ENCODE results near the gene PTPA. TPM values are rescaled to one million over a fixed set of nuclear protein-coding genes. Genes with fewer than 3 reads are reported as not detected.
"Not testable (repeated sequence)": the region's sequence is repeated elsewhere in the genome, so short reads cannot be mapped to it uniquely, and the experiment has no call there.

PTPA gene
- total RNA-seq, 8 experiments from 2014 or later, result 56.5 to 126 (median 95.6) TPM

GRCh38 chr9:129181246-129181645 lies 70.0 kb downstream of the PTPA start:
- no peak overlapping the region for H3K27ac ChIP-seq
- 0 to 96% (median 68%) methylated on average over 1 to 4 of the region's 5 CpGs; no CpG with 5 or more reads in 6 of the 10 experiments for WGBS, 10 experiments
- peaks cover 12 to 26% of the 10 kb centered on the region in 2 donors for H3K4me1 ChIP-seq (replicated peaks in 1 of 2)
- no peak for ATAC-seq (replicated peaks in 6 of 8)
- H3K4me3 ChIP-seq, result no peak overlapping the region
- in situ Hi-C loops (cut with MboI; ENCODE audit: low pct_unique_long_range_greater_than_20kb in 2 of 9, low sequenced_read_pairs in 9 of 9, unreplicated experiment in 9 of 9), result loop anchor here in 1 of 9 experiments (25.0 kb wide), 1 partner anchor 156 kb away; no protein-coding TSS in a partner anchor

- H3K4me3 ChIP-seq, result no peak overlapping the region
- WGBS, 10 experiments, result 50 to 100% (median 72%) methylated on average over 1 to 4 of the region's 4 CpGs; no CpG with 5 or more reads in 3 of the 10 experiments
- no peak overlapping the region for H3K27ac ChIP-seq
- no peak for ATAC-seq (replicated peaks in 6 of 8)
- H3K4me1 ChIP-seq (replicated peaks in 1 of 2), result peaks cover 12 to 26% of the 10 kb centered on the region in 2 donors
- in situ Hi-C loops (cut with MboI; ENCODE audit: low pct_unique_long_range_greater_than_20kb in 2 of 9, low sequenced_read_pairs in 9 of 9, unreplicated experiment in 9 of 9), result loop anchor here in 1 of 9 experiments (25.0 kb wide), 1 partner anchor 155 kb away; no protein-coding TSS in a partner anchor
Measured at GRCh38 chr9:129182122-129182521, 70.9 kb downstream of the PTPA start.

- no peak overlapping the region for H3K27ac ChIP-seq
- H3K4me3 ChIP-seq, result no peak overlapping the region
- peak in 2 of 8 experiments; percentile 7 to 19 for ATAC-seq (replicated peaks in 6 of 8)
- in situ Hi-C loops (cut with MboI; ENCODE audit: low pct_unique_long_range_greater_than_20kb in 2 of 9, low sequenced_read_pairs in 9 of 9, unreplicated experiment in 9 of 9), result loop anchor here in 1 of 9 experiments (25.0 kb wide), 1 partner anchor 154 kb away; no protein-coding TSS in a partner anchor
- H3K4me1 ChIP-seq (replicated peaks in 1 of 2), result peaks cover 12 to 26% of the 10 kb centered on the region in 2 donors
- 40 to 95% (median 58%) methylated on average over 1 to 5 of the region's 20 CpGs; no CpG with 5 or more reads in 4 of the 10 experiments for WGBS, 10 experiments
Measured at GRCh38 chr9:129182625-129183494, 71.6 kb downstream of the PTPA start.

- H3K4me3 ChIP-seq, result no peak overlapping the region
- peak in 6 of 8 experiments; percentile 18 to 77 (median 62) for ATAC-seq (replicated peaks in 6 of 8)
- H3K4me1 ChIP-seq (replicated peaks in 1 of 2), result peaks cover 12 to 24% of the 10 kb centered on the region in 2 donors
- peak overlapping the region in 1 of 2 donors; percentile 41 for H3K27ac ChIP-seq
- in situ Hi-C loops (cut with MboI; ENCODE audit: low pct_unique_long_range_greater_than_20kb in 2 of 9, low sequenced_read_pairs in 9 of 9, unreplicated experiment in 9 of 9), result loop anchor here in 1 of 9 experiments (25.0 kb wide), 1 partner anchor 154 kb away; no protein-coding TSS in a partner anchor
- 20 to 67% (median 51%) methylated on average over 1 to 4 of the region's 6 CpGs; no CpG with 5 or more reads in 5 of the 10 experiments for WGBS, 10 experiments
Measured at GRCh38 chr9:129183495-129184218, 72.4 kb downstream of the PTPA start.

- Histone ChIP-seq H3K4me1 (replicated peaks in 1 of 2) (peaks cover 10 to 20% of the 10 kb centered on the region in 2 donors), H3K4me3 (no peak overlapping the region), H3K27ac (peak overlapping the region in 1 of 2 donors; percentile 41)
- in situ Hi-C loops (cut with MboI; ENCODE audit: low pct_unique_long_range_greater_than_20kb in 2 of 9, low sequenced_read_pairs in 9 of 9, unreplicated experiment in 9 of 9), result loop anchor here in 1 of 9 experiments (25.0 kb wide), 1 partner anchor 153 kb away; no protein-coding TSS in a partner anchor
- ATAC-seq (replicated peaks in 6 of 8), result peak in 2 of 8 experiments; percentile 53 to 73
- WGBS, 10 experiments, result 20 to 92% (median 60%) methylated on average over 1 to 5 of the region's 7 CpGs; no CpG with 5 or more reads in 3 of the 10 experiments
Measured at GRCh38 chr9:129184219-129184524, 73.0 kb downstream of the PTPA start.

- Histone ChIP-seq H3K4me3 (no peak overlapping the region), H3K4me1 (replicated peaks in 1 of 2) (peaks cover 9 to 16% of the 10 kb centered on the region in 2 donors), H3K27ac (peak overlapping the region; percentile 3 to 41)
- 40 to 100% (median 67%) methylated on average over 1 to 8 of the region's 9 CpGs; no CpG with 5 or more reads in 4 of the 10 experiments for WGBS, 10 experiments
- peak in 3 of 8 experiments; percentile 18 to 24 (median 20) for ATAC-seq (replicated peaks in 6 of 8)
- in situ Hi-C loops (cut with MboI; ENCODE audit: low pct_unique_long_range_greater_than_20kb in 2 of 9, low sequenced_read_pairs in 9 of 9, unreplicated experiment in 9 of 9), result loop anchor here in 1 of 9 experiments (25.0 kb wide), 1 partner anchor 153 kb away; no protein-coding TSS in a partner anchor
Measured at GRCh38 chr9:129184596-129185122, 73.4 kb downstream of the PTPA start.

- peaks cover 9 to 16% of the 10 kb centered on the region in 2 donors for H3K4me1 ChIP-seq (replicated peaks in 1 of 2)
- H3K4me3 ChIP-seq, result no peak overlapping the region
- H3K27ac ChIP-seq, result no peak overlapping the region
- no peak for ATAC-seq (replicated peaks in 6 of 8)
- in situ Hi-C loops (cut with MboI; ENCODE audit: low pct_unique_long_range_greater_than_20kb in 2 of 9, low sequenced_read_pairs in 9 of 9, unreplicated experiment in 9 of 9), result loop anchor here in 1 of 9 experiments (25.0 kb wide), 1 partner anchor 152 kb away; no protein-coding TSS in a partner anchor
- 90 to 100% (median 98%) methylated on average over 1 to 3 of the region's 6 CpGs; no CpG with 5 or more reads in 6 of the 10 experiments for WGBS, 10 experiments
Measured at GRCh38 chr9:129185402-129185801, 74.2 kb downstream of the PTPA start.

- ATAC-seq (replicated peaks in 6 of 8), result peak in 2 of 8 experiments; percentile 31 to 56
- WGBS, 10 experiments, result 55 to 96% (median 92%) methylated on average over 2 to 5 of the region's 10 CpGs; no CpG with 5 or more reads in 5 of the 10 experiments
- no peak overlapping the region for H3K27ac ChIP-seq
- H3K4me1 ChIP-seq (replicated peaks in 1 of 2), result peaks cover 9 to 16% of the 10 kb centered on the region in 2 donors
- in situ Hi-C loops (cut with MboI; ENCODE audit: low pct_unique_long_range_greater_than_20kb in 2 of 9, low sequenced_read_pairs in 9 of 9, unreplicated experiment in 9 of 9), result loop anchor here in 1 of 9 experiments (25.0 kb wide), 1 partner anchor 151 kb away; no protein-coding TSS in a partner anchor
- no peak overlapping the region for H3K4me3 ChIP-seq
Measured at GRCh38 chr9:129185991-129186390, 74.8 kb downstream of the PTPA start.

- ATAC-seq (replicated peaks in 6 of 8), result no peak
- in situ Hi-C loops (cut with MboI; ENCODE audit: low pct_unique_long_range_greater_than_20kb in 2 of 9, low sequenced_read_pairs in 9 of 9, unreplicated experiment in 9 of 9), result loop anchor here in 1 of 9 experiments (25.0 kb wide), 1 partner anchor 150 kb away; no protein-coding TSS in a partner anchor
- WGBS, 10 experiments, result 0 to 67% (median 56%) methylated on average over 1 of the region's 1 CpG; no CpG with 5 or more reads in 6 of the 10 experiments
- Histone ChIP-seq H3K4me3 (no peak overlapping the region), H3K27ac (no peak overlapping the region), H3K4me1 (replicated peaks in 1 of 2) (peaks cover 9 to 16% of the 10 kb centered on the region in 2 donors)
Measured at GRCh38 chr9:129187042-129187441, 75.8 kb downstream of the PTPA start.

GRCh38 chr9:129189971-129190370 lies 78.8 kb downstream of the PTPA start:
- not testable (repeated sequence) for ATAC-seq (replicated peaks in 6 of 8); H3K27ac ChIP-seq; H3K4me3 ChIP-seq; H3K4me1 ChIP-seq (replicated peaks in 1 of 2)
- in situ Hi-C loops (cut with MboI; ENCODE audit: low pct_unique_long_range_greater_than_20kb in 2 of 9, low sequenced_read_pairs in 9 of 9, unreplicated experiment in 9 of 9), result loop anchor here in 1 of 9 experiments (25.0 kb wide), 1 partner anchor 147 kb away; no protein-coding TSS in a partner anchor
- 77 to 100% (median 90%) methylated on average over 1 to 8 of the region's 8 CpGs; no CpG with 5 or more reads in 1 of the 10 experiments for WGBS, 10 experiments

GRCh38 chr9:129191234-129191633 lies 80.0 kb downstream of the PTPA start:
- WGBS, 10 experiments, result 68 to 100% (median 92%) methylated on average over 2 to 7 of the region's 7 CpGs; no CpG with 5 or more reads in 1 of the 10 experiments
- Histone ChIP-seq H3K27ac (no peak overlapping the region), H3K4me3 (no peak overlapping the region), H3K4me1 (replicated peaks in 1 of 2) (no peaks in the 10 kb centered on the region)
- no peak for ATAC-seq (replicated peaks in 6 of 8)
- in situ Hi-C loops (cut with MboI; ENCODE audit: low pct_unique_long_range_greater_than_20kb in 2 of 9, low sequenced_read_pairs in 9 of 9, unreplicated experiment in 9 of 9), result loop anchor here in 1 of 9 experiments (25.0 kb wide), 1 partner anchor 146 kb away; no protein-coding TSS in a partner anchor

GRCh38 chr9:129193655-129194054 lies 82.4 kb downstream of the PTPA start:
- in situ Hi-C loops (cut with MboI; ENCODE audit: low pct_unique_long_range_greater_than_20kb in 2 of 9, low sequenced_read_pairs in 9 of 9, unreplicated experiment in 9 of 9), result loop anchor here in 1 of 9 experiments (25.0 kb wide), 1 partner anchor 144 kb away; no protein-coding TSS in a partner anchor
- Histone ChIP-seq H3K27ac (no peak overlapping the region), H3K4me3 (no peak overlapping the region), H3K4me1 (replicated peaks in 1 of 2) (peaks cover 3 to 5% of the 10 kb centered on the region in 2 donors)
- no peak for ATAC-seq (replicated peaks in 6 of 8)
- WGBS, 10 experiments, result 60 to 100% (median 75%) methylated on average over 1 to 4 of the region's 7 CpGs; no CpG with 5 or more reads in 5 of the 10 experiments
